ENCODE data around the gene GNAS-AS1. TPM values are rescaled to one million over a fixed set of nuclear protein-coding genes. Genes with fewer than 3 reads are reported as not detected.

GNAS-AS1 gene
- total RNA-seq, 6 donors from 2014 or later = 0.30 to 2.1 (median 0.54) TPM; not detected in 1

DNA sequence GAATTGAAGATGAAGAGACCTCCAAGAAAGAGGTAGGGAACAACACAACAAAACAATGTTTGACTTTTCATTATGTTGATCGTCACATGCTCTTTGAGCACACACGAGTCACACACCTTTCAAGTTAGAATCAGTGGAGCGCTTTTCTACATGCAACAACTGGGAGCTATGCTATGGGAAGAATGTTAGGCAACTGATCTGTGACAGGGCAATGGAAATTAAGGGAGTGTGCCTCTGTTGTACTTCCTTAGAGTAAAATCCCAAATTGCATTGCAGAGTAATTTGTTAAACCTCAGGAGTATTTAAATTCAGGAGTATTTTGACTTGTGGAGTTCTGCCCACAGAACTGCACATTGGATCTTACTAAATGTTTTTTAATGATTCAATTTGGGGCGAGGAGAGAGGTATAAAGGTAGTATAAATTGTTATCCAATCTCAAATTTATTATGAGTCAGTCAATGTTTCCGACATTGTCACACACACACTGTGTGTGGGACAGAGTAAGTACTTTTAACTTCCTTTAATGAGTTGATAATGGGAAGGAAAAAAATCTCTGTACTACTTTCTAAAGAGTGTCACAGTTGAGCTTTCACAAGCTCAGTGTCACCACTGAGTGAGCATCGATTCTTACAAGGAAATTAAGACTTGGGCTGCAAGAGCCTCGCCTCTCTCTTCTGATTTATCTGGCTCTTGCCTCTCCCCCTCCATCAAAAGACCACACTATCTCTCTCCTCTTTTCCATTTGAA, 12.5 kb upstream of the GNAS-AS1 start:
- no peaks in the 10 kb centered on the region for H3K4me1 ChIP-seq
- TF ChIP-seq POLR2A (IDR thresholded peaks at IDR 0.05) (no peak), EP300 (IDR thresholded peaks at IDR 0.05) (no peak), POLR2AphosphoS5 (IDR thresholded peaks at IDR 0.05) (no peak), CTCF (IDR thresholded peaks at IDR 0.05) (no peak)
- no peak overlapping the region for H3K4me3 ChIP-seq
- no peak overlapping the region for H3K27ac ChIP-seq
- ATAC-seq (ENCODE audit: low FRiP score in 2 of 2) = no peak
- DNase-seq = no peak
- no peaks in the 10 kb centered on the region for H3K27me3 ChIP-seq
- 78 to 80% methylated on average over 7 of the region's 7 CpGs for WGBS, 2 donors
- H3K36me3 ChIP-seq = no peaks in the 10 kb centered on the region
- no peaks in the 10 kb centered on the region for H3K9me3 ChIP-seq

- TF ChIP-seq POLR2A (IDR thresholded peaks at IDR 0.05) (no peak), CTCF (IDR thresholded peaks at IDR 0.05) (no peak), POLR2AphosphoS5 (IDR thresholded peaks at IDR 0.05) (no peak), EP300 (IDR thresholded peaks at IDR 0.05) (no peak)
- H3K4me3 ChIP-seq = no peak overlapping the region
- DNase-seq (peak in 1 of 2 donors; percentile 80), ATAC-seq (ENCODE audit: low FRiP score in 2 of 2) (no peak)
- no peaks in the 10 kb centered on the region for H3K9me3 ChIP-seq
- peaks cover 11 to 35% (median 18%) of the 10 kb centered on the region in 4 donors for H3K4me1 ChIP-seq
- WGBS, 2 donors = 52 to 65% methylated on average over 51 to 56 of the region's 57 CpGs
- H3K27ac ChIP-seq = no peak overlapping the region
- H3K27me3 ChIP-seq = peaks cover 0 to 40% (median 16%) of the 10 kb centered on the region in 4 donors
- H3K36me3 ChIP-seq = no peaks in the 10 kb centered on the region
Observed at GRCh38 chr20:58855506-58856389, 5.0 kb upstream of the GNAS-AS1 start.

- WGBS, 2 donors = 58 to 70% methylated on average over 51 to 63 of the region's 75 CpGs
- no peak overlapping the region for H3K27ac ChIP-seq
- TF ChIP-seq POLR2A (IDR thresholded peaks at IDR 0.05) = no peak
- no peak for TF ChIP-seq CTCF (IDR thresholded peaks at IDR 0.05)
- TF ChIP-seq EP300 (IDR thresholded peaks at IDR 0.05) = no peak
- TF ChIP-seq POLR2AphosphoS5 (IDR thresholded peaks at IDR 0.05) = no peak
- H3K27me3 ChIP-seq = peaks cover 0 to 44% (median 16%) of the 10 kb centered on the region in 4 donors
- H3K4me1 ChIP-seq = peaks cover 11 to 35% (median 20%) of the 10 kb centered on the region in 4 donors
- ATAC-seq (ENCODE audit: low FRiP score in 2 of 2) (no peak), DNase-seq (peak in 1 of 2 donors; percentile 84)
- no peaks in the 10 kb centered on the region for H3K36me3 ChIP-seq
- H3K4me3 ChIP-seq = peak overlapping the region in 2 of 4 donors; percentile 7 to 21
- no peaks in the 10 kb centered on the region for H3K9me3 ChIP-seq
Observed at GRCh38 chr20:58854638-58855471, 4.2 kb upstream of the GNAS-AS1 start.

DNA sequence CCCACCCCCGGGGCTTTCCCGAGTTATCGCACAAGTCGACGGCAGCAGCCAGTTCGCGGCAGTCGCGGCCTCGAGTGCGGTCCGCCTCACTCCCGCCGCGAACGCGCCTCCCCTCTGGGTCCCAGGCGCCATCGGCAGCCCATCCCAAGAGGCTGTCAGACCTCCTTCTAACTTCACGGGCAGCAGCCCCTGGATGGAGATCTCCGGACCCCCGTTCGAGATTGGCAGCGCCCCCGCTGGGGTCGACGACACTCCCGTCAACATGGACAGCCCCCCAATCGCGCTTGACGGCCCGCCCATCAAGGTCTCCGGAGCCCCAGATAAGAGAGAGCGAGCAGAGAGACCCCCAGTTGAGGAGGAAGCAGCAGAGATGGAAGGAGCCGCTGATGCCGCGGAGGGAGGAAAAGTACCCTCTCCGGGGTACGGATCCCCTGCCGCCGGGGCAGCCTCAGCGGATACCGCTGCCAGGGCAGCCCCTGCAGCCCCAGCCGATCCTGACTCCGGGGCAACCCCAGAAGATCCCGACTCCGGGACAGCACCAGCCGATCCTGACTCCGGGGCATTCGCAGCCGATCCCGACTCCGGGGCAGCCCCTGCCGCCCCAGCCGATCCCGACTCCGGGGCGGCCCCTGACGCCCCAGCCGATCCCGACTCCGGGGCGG, 3.4 kb upstream of the GNAS-AS1 start:
- Histone ChIP-seq H3K4me1 (peaks cover 11 to 35% (median 20%) of the 10 kb centered on the region in 4 donors), H3K27me3 (peaks cover 0 to 44% (median 16%) of the 10 kb centered on the region in 4 donors), H3K4me3 (peak overlapping the region in 2 of 4 donors; percentile 7 to 21), H3K36me3 (no peaks in the 10 kb centered on the region), H3K9me3 (no peaks in the 10 kb centered on the region), H3K27ac (no peak overlapping the region)
- TF ChIP-seq CTCF (IDR thresholded peaks at IDR 0.05) = no peak
- no peak for TF ChIP-seq EP300 (IDR thresholded peaks at IDR 0.05)
- no peak for TF ChIP-seq POLR2A (IDR thresholded peaks at IDR 0.05)
- no peak for TF ChIP-seq POLR2AphosphoS5 (IDR thresholded peaks at IDR 0.05)
- peak in 1 of 2 donors; percentile 78 for DNase-seq
- 54 to 73% methylated on average over 38 to 47 of the region's 63 CpGs for WGBS, 2 donors
- ATAC-seq (ENCODE audit: low FRiP score in 2 of 2) = no peak
